Large intestine (tissue), 3 donors: Measurements from ENCODE around the gene NTN1. TPM values are rescaled to one million over a fixed set of nuclear protein-coding genes. Genes with fewer than 3 reads are reported as not detected.
A peak's percentile ranks its signal among the peaks of the same experiment; 100 is the strongest.

Experiments
- DNase-seq, 2 donors: peaks; one replicate each; pipeline versions ENCODE4 v3.0.0 to v3.0.0-alpha.2; 2013
- H3K27ac ChIP-seq: one replicate; pipeline ENCODE4 v1.5.1; 2013; ENCODE audit warnings: low read length
- H3K27me3 ChIP-seq: 2 replicates; pipeline ENCODE4 v1.6.1; 2013; ENCODE audit warnings: low read length; ENCODE audit not compliant: control insufficient read depth, insufficient read depth
- H3K36me3 ChIP-seq: 2 replicates; pipeline ENCODE4 v1.6.1; 2013; ENCODE audit warnings: low read length; ENCODE audit not compliant: control insufficient read depth, insufficient read depth
- H3K4me1 ChIP-seq: one replicate; pipeline ENCODE4 v1.6.1; 2013; ENCODE audit warnings: low read length; ENCODE audit not compliant: control insufficient read depth, insufficient read depth
- H3K4me3 ChIP-seq: one replicate; pipeline ENCODE4 v1.5.1; 2013; ENCODE audit warnings: low read length
- H3K9me3 ChIP-seq: one replicate; pipeline ENCODE4 v1.6.1; 2013; ENCODE audit warnings: mild to moderate bottlenecking, low read depth, low read length, moderate library complexity; ENCODE audit not compliant: control insufficient read depth
- WGBS: methylation state at CpG from one replicate; pipeline ENCODE4 v1.1.5; 2013; ENCODE audit warnings: low lambda C conversion rate; ENCODE audit not compliant: insufficient coverage; 5-methylcytosine and 5-hydroxymethylcytosine counted together
- polyA plus RNA-seq: library from polyadenylated mRNA; unstranded; fragments of 120-200 nt; gene quantifications from one replicate; pipeline ENCODE4 v1.2.1, GENCODE V29; 2013

The NTN1 gene
- polyA plus RNA-seq, 1 donor: 11.3 TPM

DNA sequence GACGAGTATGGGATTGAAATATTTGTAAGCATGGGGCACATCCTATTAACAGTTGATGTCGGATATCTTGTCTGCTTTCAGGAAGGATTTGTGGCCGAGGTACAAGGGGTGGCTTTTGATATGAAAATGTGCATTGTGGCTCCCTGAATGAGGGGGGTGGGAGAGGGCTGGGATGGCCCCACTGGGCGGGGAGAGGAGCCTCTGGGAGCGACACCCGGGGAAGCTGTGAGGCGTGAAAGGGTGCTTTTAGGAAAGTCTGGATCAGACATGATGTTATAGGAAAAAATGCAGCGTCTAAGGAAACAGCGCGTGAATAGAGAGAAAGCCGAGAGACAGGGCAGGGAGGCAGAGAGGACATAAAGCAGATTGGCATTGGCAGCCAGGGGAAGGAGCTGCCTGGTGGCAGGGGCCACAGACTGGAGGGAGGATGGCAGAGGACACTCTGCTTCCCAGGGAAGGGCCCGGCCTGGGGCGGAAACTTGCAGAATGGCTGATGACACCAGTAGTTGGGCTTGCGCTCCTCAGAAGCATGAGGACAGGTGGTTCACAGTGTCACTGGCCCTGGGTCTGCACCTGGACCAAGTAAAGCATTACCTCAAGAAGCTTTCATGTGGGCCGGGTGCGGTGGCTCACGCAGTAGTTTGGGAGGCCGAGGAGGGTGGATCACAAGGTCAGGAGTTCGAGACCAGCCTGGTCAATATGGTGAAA is 95.7 kb downstream of the NTN1 start:
- no peak for DNase-seq
- WGBS: 76% methylated on average over 4 of the region's 19 CpGs
- peaks cover 13% of the 10 kb centered on the region for H3K27me3 ChIP-seq
- H3K9me3 ChIP-seq: peaks cover 4% of the 10 kb centered on the region
- no peaks in the 10 kb centered on the region for H3K36me3 ChIP-seq
- H3K4me3 ChIP-seq: no peak overlapping the region
- peaks cover 11% of the 10 kb centered on the region for H3K4me1 ChIP-seq
- H3K27ac ChIP-seq: no peak overlapping the region

DNA sequence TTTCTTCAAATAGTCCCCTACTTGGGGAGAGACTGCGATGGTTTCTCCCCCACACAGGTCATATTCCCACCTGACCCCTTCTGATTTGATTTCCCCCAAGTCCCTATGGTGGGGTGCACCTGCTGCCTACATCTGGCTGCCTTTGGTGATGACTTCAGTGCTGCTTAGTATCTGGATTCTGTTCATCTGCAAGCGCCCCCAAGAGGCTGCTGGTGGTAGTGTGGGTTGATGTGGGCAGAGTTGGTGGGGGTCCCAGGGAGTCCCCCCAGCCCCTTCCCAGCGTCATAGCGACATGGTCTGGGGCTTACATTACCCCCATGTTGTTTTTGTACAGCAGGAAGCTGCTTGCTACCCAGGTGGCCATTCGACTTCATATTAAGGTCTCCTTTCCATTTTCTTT is 99.2 kb downstream of the NTN1 start:
- no peak for DNase-seq
- 60% methylated on average over 1 of the region's 5 CpGs for WGBS
- H3K4me1 ChIP-seq: peaks cover 3% of the 10 kb centered on the region
- peaks cover 5% of the 10 kb centered on the region for H3K27me3 ChIP-seq
- H3K4me3 ChIP-seq: no peak overlapping the region
- H3K27ac ChIP-seq: no peak overlapping the region
- H3K9me3 ChIP-seq: peaks cover 4% of the 10 kb centered on the region
- H3K36me3 ChIP-seq: no peaks in the 10 kb centered on the region

DNA sequence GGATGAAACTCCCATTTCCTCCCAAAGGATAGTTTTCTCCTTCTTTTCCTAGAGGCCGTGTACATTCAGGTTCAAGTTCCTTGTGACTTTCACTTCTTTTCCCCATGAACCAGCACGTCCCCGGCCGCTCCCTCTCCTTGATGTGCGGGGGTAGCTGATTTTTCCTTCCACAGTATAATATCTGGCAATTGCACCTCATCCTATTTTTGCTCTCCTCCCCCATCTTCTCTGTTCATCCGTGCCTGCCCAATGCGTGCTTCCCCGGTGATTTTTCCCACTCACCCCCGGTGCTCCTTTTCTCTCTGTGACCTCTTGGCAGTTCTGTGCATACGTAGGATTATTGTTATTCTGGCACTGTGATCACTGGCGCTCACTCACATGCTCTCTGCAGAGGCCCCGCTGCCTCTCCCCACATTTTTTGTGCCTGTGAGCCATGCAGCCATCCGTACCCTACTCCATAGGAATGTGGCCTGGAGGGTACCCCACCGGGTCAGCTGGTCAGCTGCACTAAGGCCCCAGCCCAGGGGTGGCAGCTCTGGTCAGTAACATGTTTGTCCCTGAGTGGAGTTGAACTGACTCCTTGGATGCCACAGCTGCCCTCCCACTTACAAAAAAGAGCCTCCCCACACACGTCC is 100.0 kb downstream of the NTN1 start:
- H3K9me3 ChIP-seq: no peaks in the 10 kb centered on the region
- no peaks in the 10 kb centered on the region for H3K27me3 ChIP-seq
- no peaks in the 10 kb centered on the region for H3K4me1 ChIP-seq
- no peak overlapping the region for H3K4me3 ChIP-seq
- no peak for DNase-seq
- no peaks in the 10 kb centered on the region for H3K36me3 ChIP-seq
- no peak overlapping the region for H3K27ac ChIP-seq
- 87% methylated on average over 9 of the region's 15 CpGs for WGBS

DNA sequence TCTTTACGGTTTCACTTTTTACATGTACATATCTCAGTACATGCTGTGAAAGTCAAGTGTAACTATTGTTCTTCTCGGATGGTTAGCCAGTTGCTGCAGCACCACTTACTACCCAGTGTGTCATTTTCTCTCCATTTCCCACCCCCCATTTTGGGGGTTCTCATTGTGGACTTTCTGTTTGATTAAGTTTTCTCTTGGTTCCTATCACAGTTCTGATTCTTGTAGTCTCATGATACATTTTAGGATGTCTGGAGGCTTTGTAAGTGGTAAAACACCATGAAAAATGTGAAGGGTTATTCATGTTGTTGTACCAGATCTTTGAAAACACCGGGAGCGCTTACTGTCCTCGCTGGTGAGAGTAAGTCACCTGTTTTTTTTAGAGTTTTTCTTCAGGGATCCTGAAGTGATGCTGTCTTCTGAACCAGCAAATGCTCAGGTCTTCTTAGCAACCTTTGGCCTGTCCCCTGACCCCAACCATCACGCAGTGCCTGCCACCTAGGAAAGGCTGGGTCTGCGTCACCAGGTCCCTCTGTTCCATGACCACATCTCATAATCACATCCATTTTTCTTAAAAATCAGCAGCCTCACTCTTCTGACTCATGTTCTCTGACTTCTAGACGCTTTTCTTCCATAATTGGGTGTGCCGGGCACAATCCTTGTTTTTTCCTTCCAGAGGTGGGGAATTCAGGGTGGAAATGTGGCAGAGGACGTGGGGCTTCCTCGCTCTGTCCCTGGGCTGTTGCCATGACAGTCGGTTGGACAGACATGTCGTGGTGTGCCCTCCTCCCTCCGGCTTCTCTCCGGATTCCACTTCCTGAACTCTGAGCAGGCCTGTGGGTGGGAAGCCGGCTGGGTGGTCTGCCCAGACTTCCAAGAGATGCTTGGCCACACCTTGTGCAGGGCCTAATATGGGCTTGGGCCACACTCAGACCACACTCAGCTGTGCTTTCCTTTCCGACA is 102.6 kb downstream of the NTN1 start:
- no peak for DNase-seq
- no peaks in the 10 kb centered on the region for H3K9me3 ChIP-seq
- H3K4me1 ChIP-seq: no peaks in the 10 kb centered on the region
- H3K4me3 ChIP-seq: no peak overlapping the region
- WGBS: 100% methylated on average over 1 of the region's 17 CpGs
- no peaks in the 10 kb centered on the region for H3K27me3 ChIP-seq
- no peak overlapping the region for H3K27ac ChIP-seq
- no peaks in the 10 kb centered on the region for H3K36me3 ChIP-seq

DNA sequence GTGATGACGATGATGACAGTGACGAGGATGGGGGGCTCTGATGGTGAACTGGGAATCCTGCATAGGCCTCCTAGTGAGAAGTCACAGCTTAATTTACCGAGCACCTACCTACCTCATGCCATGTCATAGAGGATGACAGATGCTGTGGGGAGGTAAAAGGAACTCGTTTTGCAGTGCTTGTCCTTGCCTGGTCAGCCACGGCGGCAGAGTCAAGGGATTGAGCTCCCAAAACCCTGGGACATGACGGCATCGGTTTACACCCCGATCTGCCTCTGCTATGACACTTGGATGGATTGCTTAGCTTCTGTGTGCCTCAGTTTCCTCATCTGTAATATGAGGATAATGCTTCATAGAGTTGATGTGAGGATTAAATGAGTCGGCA is 103.2 kb downstream of the NTN1 start:
- Histone ChIP-seq H3K4me1 (no peaks in the 10 kb centered on the region), H3K9me3 (no peaks in the 10 kb centered on the region), H3K36me3 (no peaks in the 10 kb centered on the region), H3K27me3 (no peaks in the 10 kb centered on the region), H3K4me3 (no peak overlapping the region), H3K27ac (no peak overlapping the region)
- WGBS: no CpG with 5 or more reads among the region's 10 CpGs
- no peak for DNase-seq

DNA sequence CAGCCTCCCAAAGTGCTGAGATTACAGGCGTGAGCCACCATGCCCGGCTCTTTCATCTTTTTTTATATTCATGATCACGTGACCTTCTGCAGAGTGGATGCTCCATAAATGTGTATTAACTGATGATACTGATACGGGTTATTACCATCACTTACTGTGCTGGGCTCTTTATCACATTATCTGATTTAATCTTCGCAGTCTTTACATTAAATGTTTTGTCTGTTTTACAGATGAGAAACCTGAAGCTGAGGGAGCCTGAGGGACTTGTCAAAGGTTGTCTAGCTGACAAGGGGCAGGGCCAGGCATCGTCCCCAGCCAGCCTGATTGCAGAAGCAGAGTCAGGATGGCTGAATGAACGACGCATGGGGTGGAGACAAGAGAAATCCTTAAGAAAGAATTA is 104.4 kb downstream of the NTN1 start:
- H3K27ac ChIP-seq: no peak overlapping the region
- H3K9me3 ChIP-seq: no peaks in the 10 kb centered on the region
- no peak overlapping the region for H3K4me3 ChIP-seq
- no peak for DNase-seq
- H3K4me1 ChIP-seq: no peaks in the 10 kb centered on the region
- no peaks in the 10 kb centered on the region for H3K36me3 ChIP-seq
- WGBS: no CpG with 5 or more reads among the region's 8 CpGs
- no peaks in the 10 kb centered on the region for H3K27me3 ChIP-seq

DNA sequence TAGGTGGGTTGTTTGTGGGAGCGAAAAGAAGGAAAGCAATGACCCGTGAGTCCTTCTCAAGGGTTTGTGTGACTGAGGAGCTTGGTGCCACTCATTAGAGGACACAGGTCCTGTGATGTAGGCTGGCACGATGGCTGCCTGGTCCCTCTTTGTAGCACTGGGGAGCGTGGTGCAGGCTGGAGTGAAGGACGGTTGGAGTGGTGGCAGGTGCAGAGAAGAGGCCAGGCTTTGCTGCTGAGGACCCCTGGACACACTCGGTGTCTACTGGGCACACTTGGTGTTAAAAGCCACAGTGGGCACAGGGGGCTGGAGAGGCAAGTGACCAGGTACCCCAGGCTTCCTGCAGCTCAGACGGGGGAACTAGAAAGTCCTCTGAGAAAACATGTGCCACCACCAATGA is 106.0 kb downstream of the NTN1 start:
- Histone ChIP-seq H3K36me3 (no peaks in the 10 kb centered on the region), H3K4me1 (no peaks in the 10 kb centered on the region), H3K9me3 (no peaks in the 10 kb centered on the region), H3K27me3 (no peaks in the 10 kb centered on the region), H3K4me3 (no peak overlapping the region), H3K27ac (no peak overlapping the region)
- no peak for DNase-seq
- WGBS: no CpG with 5 or more reads among the region's 7 CpGs

DNA sequence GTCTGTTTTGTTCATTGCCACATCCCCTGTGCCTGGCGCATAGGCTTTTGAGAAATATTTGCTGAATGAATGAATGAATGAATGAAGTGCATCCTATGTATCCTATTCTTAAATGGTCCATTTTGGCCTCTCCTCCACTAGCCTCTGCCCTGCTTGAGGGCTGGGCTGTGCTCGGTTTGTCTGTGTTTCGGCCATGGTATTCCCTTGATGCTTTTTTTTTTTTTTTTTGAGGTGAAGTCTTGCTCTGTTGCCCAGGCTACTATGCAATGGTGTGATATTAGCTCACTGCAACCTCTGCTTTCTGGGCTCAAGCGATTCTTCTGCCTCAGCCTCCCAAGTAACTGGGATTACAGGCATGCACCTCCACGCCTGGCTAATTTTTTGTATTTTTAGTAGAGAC is 110.1 kb downstream of the NTN1 start:
- no CpG with 5 or more reads among the region's 5 CpGs for WGBS
- H3K27ac ChIP-seq: no peak overlapping the region
- H3K36me3 ChIP-seq: no peaks in the 10 kb centered on the region
- no peaks in the 10 kb centered on the region for H3K4me1 ChIP-seq
- DNase-seq: no peak
- no peaks in the 10 kb centered on the region for H3K27me3 ChIP-seq
- no peak overlapping the region for H3K4me3 ChIP-seq
- no peaks in the 10 kb centered on the region for H3K9me3 ChIP-seq

DNA sequence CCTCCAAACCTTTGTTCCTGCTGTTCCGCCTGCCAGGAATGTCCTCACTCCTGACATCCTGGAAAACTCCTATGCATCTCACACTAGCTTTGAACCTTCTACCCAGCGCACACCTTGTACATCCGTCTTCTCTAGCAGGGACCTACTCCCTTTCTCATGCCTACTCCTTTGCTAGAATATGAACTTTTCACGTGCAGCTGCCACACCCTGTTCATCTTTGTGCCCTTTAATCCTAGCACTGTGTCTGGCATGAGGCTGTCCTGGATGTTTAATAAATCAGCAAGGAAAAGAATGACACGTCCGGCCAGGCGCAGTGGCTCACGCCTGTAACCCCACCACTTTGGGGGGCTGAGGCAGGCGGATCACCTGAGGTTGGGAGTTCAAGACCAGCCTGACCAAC is 111.0 kb downstream of the NTN1 start:
- Histone ChIP-seq H3K4me1 (no peaks in the 10 kb centered on the region), H3K36me3 (no peaks in the 10 kb centered on the region), H3K27ac (no peak overlapping the region), H3K9me3 (no peaks in the 10 kb centered on the region), H3K4me3 (no peak overlapping the region), H3K27me3 (no peaks in the 10 kb centered on the region)
- peak; percentile 63 to 83 for DNase-seq
- no CpG with 5 or more reads among the region's 9 CpGs for WGBS

DNA sequence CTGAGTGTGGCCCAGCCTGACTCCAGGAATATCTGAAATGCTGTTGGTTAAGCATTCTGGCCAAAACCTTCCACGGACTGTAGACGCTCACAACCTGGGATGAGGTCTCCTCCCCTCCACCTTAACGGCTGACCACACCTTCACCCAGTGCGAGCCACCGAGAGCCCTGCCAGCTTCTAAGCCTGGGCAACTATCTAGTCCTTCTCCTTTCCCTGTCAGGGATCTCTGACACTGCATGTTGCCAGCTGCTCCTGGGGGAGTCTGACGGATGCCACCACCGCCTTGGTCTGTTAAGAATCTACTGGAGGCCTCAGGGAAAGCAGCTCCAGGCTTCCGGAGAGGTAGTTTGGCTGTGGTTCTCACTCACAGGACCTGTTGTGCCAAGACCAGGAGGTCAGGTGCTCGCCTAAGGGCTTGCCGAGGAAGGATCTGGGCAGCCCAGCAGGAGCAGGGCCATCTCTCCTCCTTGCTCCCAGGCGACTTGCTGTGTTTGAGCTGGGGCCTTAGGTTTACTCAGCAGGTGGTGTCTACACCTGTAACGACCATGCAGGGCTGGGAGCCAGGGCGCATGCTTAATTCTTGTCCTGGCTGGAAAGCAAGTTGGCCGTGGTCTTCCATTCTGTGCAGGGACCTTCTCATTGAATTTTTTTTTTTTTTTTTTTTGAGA is 111.8 kb downstream of the NTN1 start:
- Histone ChIP-seq H3K4me3 (no peak overlapping the region), H3K4me1 (no peaks in the 10 kb centered on the region), H3K9me3 (no peaks in the 10 kb centered on the region), H3K36me3 (no peaks in the 10 kb centered on the region), H3K27me3 (no peaks in the 10 kb centered on the region), H3K27ac (no peak overlapping the region)
- no CpG with 5 or more reads among the region's 14 CpGs for WGBS
- DNase-seq: no peak
